ENCODE measurements around the gene LAX1.

DNA sequence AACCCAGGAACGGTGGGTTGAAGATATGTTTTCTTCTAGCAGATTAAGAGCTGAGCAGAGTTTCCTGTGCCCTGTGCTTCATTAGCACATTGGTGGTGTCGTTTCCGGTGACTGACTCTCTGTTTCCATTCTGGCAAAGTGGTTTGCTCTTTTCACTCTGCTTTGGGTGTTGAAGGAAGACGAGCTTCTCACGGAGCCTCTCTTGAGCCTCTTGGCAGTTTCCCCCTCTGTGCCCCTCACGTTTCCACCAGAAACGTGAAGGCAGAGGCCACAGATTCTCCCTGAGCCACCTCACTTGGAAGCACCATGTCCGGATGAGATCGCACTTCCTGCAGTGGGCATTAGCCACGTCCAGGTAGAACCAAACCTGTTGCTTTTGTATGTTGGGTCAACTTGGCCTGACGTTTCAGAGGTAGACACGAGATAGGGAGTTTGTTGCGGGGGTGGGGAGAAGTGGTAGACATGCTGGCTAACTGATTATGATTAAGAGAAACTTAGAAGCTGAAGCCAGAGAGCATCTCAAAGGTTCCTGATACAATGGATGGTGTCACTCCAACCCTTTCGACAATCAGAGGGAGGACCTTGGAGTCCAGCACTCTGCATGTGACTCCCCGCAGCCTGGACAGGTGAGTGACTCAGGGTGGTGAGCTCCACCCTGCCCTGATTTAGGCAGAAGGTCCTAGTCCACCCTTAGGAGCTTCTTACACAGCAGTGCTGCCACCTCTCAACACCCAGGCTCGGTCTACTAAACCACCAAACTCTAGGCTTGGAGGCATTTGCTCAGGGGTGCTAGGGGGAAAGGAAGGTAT lies at the start of gene LAX1:
- TF ChIP-seq YY1 (IDR thresholded peaks at IDR 0.05; ENCODE audit: insufficient read depth, insufficient read length) (no peak), ZNF274 (IDR thresholded peaks at IDR 0.05; ENCODE audit: low read depth, low read length) (no peak), SUZ12 (IDR thresholded peaks at IDR 0.05; ENCODE audit: extremely low read depth, insufficient read depth, insufficient read length) (no peak)

Measured in NT2/D1 (cell line).